Thyroid gland (tissue), 4 donors: ENCODE data around the gene ADAMTSL4.

Experiments used
- CTCF ChIP-seq, 6 experiments: fragments of 200-600 bp in 3 of 6; fragments of 450-650 bp in 3 of 6; sonication (generic) in 3 of 6; IDR thresholded peaks; one replicate each; pipeline ENCODE4 v1.5.1; 2016 to 2019; ENCODE audit warnings: antibody characterized with exemption in 6 of 6, mild to moderate bottlenecking in 2 of 6, inconsistent platforms in 1 of 6, moderate library complexity in 1 of 6
- POLR2A ChIP-seq, 2 donors: fragments of 450-650 bp; IDR thresholded peaks; one replicate each; pipeline ENCODE4 v1.6.1; 2017; ENCODE audit warnings: antibody characterized with exemption in 2 of 2, mild to moderate bottlenecking in 2 of 2, moderate library complexity in 1 of 2

GRCh38 chr1:150603711-150604110 is 54.5 kb downstream of the ADAMTSL4 start:
- TF ChIP-seq CTCF (IDR thresholded peaks at IDR 0.05) (no peak), POLR2A (IDR thresholded peaks at IDR 0.05) (no peak)
